Measurements from ENCODE around the gene CLEC14A.

CLEC14A gene

GRCh38 chr14:38205949-38206665, 49.8 kb downstream of the CLEC14A start:
- DNase-seq (ENCODE audit: low spot score), result no peak

- DNase-seq (ENCODE audit: low spot score), result no peak
Measured at GRCh38 chr14:38205119-38205813, 50.6 kb downstream of the CLEC14A start.

GRCh38 chr14:38204719-38205115, 51.2 kb downstream of the CLEC14A start:
- DNase-seq (ENCODE audit: low spot score), result no peak
